ENCODE results near the gene NINJ1. TPM values are rescaled to one million over a fixed set of nuclear protein-coding genes. Genes with fewer than 3 reads are reported as not detected.
A peak's percentile ranks its signal among the peaks of the same experiment; 100 is the strongest.

The NINJ1 gene
- total RNA-seq, 1 donor from 2014 or later = 13.4 TPM

GRCh38 chr9:93129691-93130500 is 4.2 kb downstream of the NINJ1 start:
- Histone ChIP-seq H3K36me3 (ENCODE audit: control insufficient read depth, insufficient read depth, low read length) (peaks cover 9% of the 10 kb centered on the region), H3K27me3 (ENCODE audit: control insufficient read depth, insufficient read depth, low read length) (no peaks in the 10 kb centered on the region), H3K4me3 (ENCODE audit: low read depth, low read length) (no peak overlapping the region)
- DNase-seq (ENCODE audit: low read depth) = no peak
- FAIRE-seq = peak; percentile 92
- no peak for TF ChIP-seq CTCF (IDR thresholded peaks at IDR 0.05; ENCODE audit: insufficient read depth, low read length, severe bottlenecking)

- no peak overlapping the region for H3K4me3 ChIP-seq (ENCODE audit: low read depth, low read length)
- TF ChIP-seq CTCF (IDR thresholded peaks at IDR 0.05; ENCODE audit: insufficient read depth, low read length, severe bottlenecking) = no peak
- DNase-seq (ENCODE audit: low read depth) (no peak), FAIRE-seq (no peak)
- H3K36me3 ChIP-seq (ENCODE audit: control insufficient read depth, insufficient read depth, low read length) = peaks cover 11% of the 10 kb centered on the region
- H3K27me3 ChIP-seq (ENCODE audit: control insufficient read depth, insufficient read depth, low read length) = no peaks in the 10 kb centered on the region
These were observed 4.8 kb downstream of the NINJ1 start for GRCh38 chr9:93129286-93129685.

- Histone ChIP-seq H3K36me3 (ENCODE audit: control insufficient read depth, insufficient read depth, low read length) (peaks cover 11% of the 10 kb centered on the region), H3K4me3 (ENCODE audit: low read depth, low read length) (no peak overlapping the region), H3K27me3 (ENCODE audit: control insufficient read depth, insufficient read depth, low read length) (no peaks in the 10 kb centered on the region)
- DNase-seq (ENCODE audit: low read depth) (no peak), FAIRE-seq (no peak)
- no peak for TF ChIP-seq CTCF (IDR thresholded peaks at IDR 0.05; ENCODE audit: insufficient read depth, low read length, severe bottlenecking)
These were observed 5.3 kb downstream of the NINJ1 start for GRCh38 chr9:93128715-93129224.

- FAIRE-seq (no peak), DNase-seq (ENCODE audit: low read depth) (no peak)
- Histone ChIP-seq H3K4me3 (ENCODE audit: low read depth, low read length) (no peak overlapping the region), H3K36me3 (ENCODE audit: control insufficient read depth, insufficient read depth, low read length) (peaks cover 12% of the 10 kb centered on the region), H3K27me3 (ENCODE audit: control insufficient read depth, insufficient read depth, low read length) (no peaks in the 10 kb centered on the region)
- TF ChIP-seq CTCF (IDR thresholded peaks at IDR 0.05; ENCODE audit: insufficient read depth, low read length, severe bottlenecking) = no peak
These were observed 5.9 kb downstream of the NINJ1 start for GRCh38 chr9:93128011-93128714.

GRCh38 chr9:93127395-93127911 is 6.6 kb downstream of the NINJ1 start:
- no peaks in the 10 kb centered on the region for H3K27me3 ChIP-seq (ENCODE audit: control insufficient read depth, insufficient read depth, low read length)
- peaks cover 12% of the 10 kb centered on the region for H3K36me3 ChIP-seq (ENCODE audit: control insufficient read depth, insufficient read depth, low read length)
- FAIRE-seq (no peak), DNase-seq (ENCODE audit: low read depth) (no peak)
- H3K4me3 ChIP-seq (ENCODE audit: low read depth, low read length) = no peak overlapping the region
- TF ChIP-seq CTCF (IDR thresholded peaks at IDR 0.05; ENCODE audit: insufficient read depth, low read length, severe bottlenecking) = no peak
